HG02870 (cell line): ENCODE data around the gene SEMA4C.

Source experiments
- ATAC-seq: cut with Tn5 transposase; IDR thresholded peaks from one replicate; pipeline ENCODE4 v1.9.1; 2021; ENCODE audit warnings: mild to moderate bottlenecking, moderate library complexity; ENCODE audit not compliant: unreplicated experiment

SEMA4C gene

DNA sequence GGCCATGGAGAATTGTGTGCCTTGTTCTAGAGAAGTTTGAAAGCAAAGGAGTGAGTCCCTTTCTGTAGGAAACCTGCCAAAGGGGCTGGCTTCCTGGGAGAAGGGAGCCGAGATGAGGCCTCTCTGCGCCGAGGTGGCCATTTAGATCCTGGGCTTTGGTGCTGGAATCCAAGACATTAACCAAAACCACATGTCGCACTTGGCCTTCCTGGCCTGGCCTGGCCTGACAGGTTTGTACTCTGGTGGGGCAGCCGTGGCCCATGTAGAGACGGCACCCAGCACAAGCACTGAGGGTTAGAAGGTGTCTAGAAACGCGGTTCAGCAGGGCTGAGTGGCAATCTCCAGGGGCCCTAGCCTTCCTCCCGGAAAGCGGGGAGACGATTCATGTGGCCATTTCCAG is 46.7 kb downstream of the SEMA4C start:
- no peak for ATAC-seq

DNA sequence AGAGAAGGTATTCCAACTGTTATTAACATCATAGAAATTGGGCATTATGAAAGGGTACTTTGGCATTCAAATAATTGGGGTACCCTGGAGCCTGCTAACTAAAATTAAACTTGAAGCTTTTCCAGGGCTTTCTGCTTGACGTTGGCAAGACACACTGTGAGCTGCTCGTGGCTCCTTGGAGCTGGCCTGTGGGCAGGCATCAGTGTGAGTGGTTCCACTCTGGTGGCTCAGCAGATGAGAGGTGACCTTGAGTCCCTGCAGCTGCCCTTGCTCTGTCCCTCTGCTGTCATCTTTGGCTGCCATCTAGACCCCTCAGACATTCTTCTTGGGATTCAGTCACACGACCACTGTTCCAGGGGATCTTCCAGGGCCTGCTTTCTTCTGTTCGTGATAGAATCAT is 47.1 kb downstream of the SEMA4C start:
- no peak for ATAC-seq

DNA sequence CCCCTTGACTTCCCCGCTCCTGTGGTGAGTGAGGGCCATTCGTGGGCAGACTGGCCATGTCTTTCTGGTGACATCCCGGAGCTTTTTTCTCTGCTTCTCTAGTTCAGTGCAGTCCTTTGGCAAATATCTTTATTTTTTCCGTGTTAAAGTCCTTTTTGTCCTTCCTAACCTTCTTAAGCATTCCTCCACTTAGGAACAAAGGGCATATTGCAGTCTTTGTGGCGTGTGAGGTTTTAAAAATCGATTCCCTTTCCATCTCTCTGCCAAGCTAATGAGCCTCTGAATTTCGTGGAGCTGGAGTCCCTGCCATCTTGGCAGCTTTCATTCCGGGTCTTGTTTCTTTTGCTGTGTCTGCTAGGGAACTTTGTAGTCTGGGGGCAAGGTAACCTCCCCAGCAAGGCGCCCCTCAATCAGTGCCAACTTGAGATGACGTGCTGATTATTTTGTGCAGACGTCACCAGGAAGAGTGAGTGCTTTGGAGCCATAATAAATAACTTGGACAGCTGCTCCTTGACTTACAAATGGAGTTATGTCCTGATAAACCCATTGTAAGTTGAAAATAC is 48.7 kb downstream of the SEMA4C start:
- no peak for ATAC-seq

DNA sequence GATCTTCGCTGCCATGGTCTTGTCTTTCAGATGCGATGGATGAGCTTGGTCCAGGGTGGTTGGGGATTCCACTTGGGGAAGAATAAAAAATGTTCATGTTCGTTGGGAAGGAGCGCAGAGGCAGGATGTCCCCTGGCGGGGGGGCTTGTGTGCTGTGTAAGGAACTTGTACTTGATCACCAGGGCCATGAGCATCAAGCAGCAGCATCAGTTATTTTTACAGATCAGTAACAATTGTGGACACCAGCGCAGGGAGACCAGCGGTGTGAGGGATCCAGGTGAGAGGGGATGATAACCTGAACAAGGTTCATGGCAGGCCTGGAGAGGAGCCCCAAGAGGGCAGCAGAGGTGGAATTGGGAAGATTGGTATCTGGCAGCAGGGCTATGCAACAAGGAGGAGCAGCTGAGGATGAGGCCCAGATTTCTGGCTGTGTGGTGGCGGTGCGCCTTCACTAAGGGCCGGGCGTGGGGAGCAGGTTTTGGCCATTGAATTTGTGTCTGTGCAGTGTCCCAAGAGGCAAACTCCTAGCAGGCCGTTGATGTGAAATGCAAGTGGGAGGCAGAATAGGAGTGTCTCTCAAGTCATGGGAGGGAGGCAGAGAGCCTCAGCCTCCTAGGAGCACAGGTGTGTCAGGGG is 49.9 kb downstream of the SEMA4C start:
- ATAC-seq, result no peak

DNA sequence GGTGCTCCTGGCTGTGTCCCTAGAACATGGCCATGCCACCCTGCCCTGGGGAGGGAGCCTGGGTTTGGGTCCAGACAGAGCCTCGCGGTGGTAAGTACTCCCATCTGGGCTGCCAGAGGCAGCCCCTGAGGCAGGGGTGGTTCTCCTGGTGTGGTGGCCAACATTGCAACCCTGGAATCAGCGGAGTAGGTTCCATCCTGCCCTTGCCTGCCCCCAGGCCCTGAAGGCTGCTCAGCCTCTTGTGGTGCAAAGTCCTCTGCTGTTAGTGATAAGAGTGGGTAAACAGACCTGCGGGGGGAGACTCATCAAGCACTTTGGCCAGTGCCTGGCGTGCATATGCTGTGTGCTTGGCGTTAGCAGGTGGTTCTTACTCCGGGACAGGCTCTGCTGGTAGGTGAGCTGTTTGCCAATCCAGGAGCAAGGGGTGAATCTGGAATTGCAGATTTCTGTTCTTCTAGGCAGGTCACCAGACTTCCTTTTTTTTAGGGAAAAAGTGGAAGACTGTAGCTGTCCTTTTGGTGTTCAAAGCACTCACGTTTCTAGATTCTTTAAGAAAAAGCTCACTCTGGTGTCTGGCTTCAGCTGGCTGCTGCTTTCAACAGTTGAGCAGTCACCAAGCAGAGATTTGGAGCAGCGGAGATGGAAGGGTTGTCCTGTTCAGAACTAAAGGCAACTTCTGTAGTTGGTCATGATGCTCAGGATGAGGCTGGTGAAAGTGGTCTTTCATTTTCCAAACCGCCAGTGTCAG is 50.6 kb downstream of the SEMA4C start:
- ATAC-seq, result no peak

DNA sequence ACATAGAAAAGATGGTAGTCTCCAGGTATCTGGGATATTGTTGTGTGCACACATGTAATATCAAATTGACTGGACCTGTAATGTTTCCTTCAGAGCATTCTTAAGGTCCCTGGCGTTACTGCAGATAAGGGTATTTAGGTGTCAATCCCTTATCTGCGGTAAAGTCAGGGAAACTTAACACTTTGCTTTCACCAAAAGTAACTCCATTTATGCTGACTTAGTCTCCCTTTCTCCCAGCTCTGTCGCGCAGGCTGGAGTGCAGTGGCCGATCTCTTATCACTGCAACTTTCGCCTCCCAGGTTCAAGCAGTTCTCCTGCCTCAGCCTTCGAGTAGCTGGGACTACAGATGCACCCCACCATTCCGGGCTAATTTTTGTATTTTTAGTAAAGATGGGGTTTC is 52.0 kb downstream of the SEMA4C start:
- ATAC-seq, result no peak

DNA sequence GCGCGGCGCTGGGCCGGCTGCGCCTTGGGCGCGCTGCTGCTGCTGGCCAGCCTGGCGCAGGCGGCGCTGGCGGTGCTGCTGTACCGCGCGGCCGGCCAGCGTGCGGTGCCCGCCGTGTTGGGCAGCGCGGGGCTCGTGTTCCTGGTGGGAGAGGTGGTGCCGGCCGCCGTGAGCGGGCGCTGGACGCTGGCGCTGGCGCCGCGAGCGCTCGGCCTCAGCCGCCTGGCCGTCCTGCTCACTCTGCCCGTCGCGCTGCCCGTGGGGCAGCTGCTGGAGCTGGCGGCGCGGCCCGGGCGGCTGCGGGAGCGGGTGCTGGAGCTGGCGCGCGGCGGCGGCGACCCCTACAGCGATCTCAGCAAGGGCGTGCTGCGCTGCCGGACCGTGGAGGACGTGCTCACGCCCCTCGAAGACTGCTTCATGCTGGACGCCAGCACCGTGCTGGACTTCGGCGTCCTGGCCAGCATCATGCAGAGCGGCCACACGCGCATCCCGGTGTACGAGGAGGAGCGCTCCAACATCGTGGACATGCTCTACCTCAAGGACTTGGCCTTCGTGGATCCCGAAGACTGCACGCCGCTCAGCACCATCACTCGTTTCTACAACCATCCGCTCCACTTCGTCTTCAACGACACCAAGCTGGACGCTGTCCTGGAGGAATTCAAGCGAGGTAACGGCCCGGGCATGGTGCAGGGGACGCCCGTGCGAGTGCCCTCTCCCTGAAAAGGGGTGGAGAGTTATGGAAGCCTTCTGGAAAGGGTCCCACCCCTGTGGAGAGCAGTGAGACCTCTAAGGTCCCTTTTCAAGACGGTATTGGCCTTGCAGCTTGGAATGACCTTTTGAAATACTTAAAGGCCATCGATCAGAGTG is 52.8 kb downstream of the SEMA4C start:
- ATAC-seq, result no peak

DNA sequence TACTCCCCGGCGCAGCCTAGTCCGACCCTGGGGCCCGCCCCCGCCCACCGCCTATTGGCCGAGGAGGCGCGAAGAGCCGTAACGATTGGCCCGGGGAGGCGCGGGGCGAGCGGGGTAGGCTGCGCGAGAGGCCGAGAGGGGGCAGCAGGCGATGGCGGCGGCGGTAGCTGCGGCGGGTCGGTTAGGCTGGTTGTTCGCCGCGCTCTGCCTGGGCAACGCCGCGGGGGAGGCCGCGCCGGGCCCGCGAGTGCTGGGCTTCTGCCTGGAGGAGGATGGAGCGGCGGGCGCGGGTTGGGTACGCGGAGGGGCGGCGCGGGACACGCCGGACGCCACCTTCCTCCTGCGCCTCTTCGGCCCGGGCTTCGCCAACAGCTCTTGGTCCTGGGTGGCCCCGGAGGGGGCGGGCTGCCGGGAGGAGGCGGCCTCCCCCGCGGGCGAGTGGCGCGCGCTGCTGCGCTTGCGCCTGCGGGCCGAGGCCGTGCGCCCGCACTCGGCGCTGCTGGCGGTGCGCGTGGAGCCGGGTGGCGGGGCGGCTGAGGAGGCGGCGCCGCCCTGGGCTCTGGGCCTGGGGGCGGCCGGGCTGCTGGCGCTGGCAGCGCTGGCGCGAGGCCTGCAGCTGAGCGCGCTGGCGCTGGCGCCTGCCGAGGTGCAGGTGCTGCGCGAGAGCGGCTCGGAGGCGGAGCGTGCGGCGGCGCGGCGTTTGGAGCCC is 53.6 kb downstream of the SEMA4C start, which contains the start of gene CNNM3:
Gene CNNM3, plus strand, starts transcription at position 142 of the 709 bp plus-strand sequence. Its CDS starts 10 bp downstream, at position 152.
- peak; percentile 85 for ATAC-seq

DNA sequence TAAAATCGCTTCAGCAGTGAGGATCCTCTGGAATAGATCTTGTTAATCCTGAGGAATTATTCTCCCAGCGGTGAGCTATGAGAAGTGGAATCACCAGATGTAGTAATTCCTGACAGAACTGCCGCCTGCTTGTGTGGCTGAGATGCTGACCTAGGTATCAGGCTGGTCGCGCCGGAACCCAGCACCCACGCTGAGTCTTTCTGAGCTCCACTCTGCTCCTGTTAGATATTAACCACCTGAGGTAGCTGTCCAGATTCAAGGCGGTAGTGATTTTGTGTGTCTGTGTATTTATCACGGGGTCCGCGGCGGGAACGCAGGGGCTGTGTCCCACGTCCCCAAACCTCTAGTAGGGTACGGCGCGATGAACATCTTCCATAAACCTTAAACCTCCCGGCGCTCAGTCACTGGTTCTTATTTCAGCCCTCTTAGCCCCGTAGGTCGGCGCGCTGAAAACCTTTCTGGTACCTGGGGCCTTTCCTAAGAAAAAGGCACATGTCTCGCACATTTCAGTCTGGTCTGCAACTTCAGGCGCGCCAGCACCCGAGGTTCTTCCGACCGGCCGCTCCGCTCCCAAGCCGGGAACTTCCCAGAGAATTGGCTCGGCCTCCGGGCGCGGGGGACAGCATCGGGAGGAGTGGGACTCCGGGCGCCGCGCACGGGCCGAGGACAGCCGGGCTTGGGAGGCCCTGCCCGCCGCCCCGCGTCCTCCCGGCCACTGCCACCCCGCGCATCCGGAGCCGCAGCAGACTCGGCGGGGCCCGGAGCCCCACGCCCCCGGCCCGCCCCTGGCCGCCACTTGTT is 54.4 kb downstream of the SEMA4C start:
- no peak for ATAC-seq

DNA sequence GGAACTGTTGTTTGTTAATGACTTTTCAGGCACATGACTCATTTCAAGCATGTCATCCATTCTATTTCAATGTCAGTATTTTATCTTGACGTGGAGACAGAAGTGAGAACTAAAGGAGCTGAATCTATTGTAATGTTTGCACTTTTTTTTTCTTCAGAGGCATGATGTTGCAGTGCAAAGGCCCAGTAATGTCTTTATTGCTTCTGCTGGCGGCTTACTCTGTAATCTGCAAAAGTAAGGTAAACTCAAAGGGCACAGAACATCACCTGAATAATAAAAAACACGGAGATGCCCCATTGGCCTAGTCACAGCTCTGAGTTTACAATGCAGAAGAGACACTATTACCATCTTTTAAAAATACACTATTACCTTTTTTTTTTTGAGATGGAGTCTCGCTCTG is 56.2 kb downstream of the SEMA4C start:
- no peak for ATAC-seq

DNA sequence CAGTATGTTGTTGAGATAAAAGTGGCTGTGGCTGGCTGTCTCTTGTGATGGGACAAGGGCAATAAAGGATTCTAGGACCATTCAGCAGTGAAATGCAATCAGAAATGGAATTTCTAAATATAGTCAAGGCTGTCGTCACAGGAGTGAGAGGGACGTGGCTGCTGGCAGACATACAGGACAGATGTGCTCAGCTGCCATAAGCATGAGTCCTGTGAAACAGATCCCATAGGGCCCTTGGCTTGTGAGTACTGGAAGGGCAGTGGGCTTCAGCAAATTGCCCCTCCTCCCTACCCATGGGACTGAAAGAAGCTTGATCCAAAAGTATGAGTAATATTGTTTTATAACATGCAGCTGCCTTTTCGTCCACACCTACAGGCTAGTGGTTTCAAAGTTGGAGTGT is 58.0 kb downstream of the SEMA4C start:
- ATAC-seq, result no peak

DNA sequence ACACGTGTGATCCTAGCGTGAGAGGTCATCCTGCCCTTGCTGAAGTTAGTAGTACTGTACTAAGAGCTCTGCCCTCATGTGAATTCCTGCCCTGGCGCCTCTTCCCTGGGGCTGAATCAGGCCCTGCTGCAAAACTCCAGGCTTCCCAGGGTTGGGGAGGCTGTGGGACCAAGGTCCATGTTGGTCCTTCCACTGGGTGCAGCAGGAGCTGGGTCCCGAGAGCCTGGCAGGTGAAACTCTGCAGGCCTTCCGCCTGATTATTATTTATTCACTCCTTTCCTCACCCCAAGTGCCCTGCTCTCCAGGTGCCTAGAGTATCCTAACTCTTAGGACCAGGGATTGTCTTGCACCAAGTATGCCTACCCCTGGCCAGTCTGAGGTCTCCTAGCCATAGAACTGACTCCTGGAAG is 59.1 kb downstream of the SEMA4C start:
- ATAC-seq, result no peak

DNA sequence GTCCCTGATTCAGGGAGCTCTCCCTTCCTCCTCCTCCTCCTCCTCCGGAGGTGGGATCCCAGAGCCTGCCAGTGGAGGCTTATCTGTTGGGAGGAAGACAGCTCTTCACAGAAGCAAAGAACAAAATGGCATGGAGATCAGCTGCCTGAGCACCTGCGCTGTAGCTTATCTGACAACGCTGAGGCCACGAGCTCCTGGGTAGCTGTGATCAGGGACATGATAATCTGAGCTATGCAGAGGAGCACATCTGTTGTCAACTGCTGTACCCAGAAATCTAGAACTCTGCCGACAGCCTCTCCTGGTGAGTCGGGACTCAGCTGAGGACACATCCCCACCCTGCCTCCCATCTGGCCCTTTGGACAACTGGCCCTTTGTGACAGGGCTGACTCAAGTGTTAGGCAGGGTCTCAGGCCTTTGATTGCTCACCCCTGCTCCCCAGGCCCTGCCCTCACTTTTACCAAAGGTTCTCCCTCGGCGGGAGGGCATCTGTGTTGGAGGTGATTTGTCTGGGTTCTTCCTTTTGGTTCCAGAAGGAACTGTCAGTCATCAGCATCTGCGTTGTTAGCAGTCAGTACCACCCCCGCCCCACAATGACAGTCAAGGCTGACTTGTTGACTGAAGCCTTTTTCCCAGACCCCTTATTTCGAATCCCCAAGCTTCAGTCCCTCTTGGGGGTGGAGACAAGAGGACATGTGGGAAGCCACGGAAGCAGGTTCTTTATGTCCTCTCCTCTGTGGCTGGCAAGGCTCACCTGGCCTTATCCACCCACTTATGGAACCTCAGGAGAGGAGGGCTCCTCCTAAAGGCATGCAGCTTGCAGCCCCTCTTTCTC is 59.7 kb downstream of the SEMA4C start:
- ATAC-seq, result no peak
